H9 (cell line): ENCODE measurements around the gene DNAH1. TPM values are rescaled to one million over a fixed set of nuclear protein-coding genes. Genes with fewer than 3 reads are reported as not detected.

ENCODE experiments used
- DNase-seq: peaks from one replicate; pipeline ENCODE4 v3.0.0-alpha.2; 2017
- H2AFZ ChIP-seq: one replicate; pipeline ENCODE4 v1.6.1; 2013; ENCODE audit warnings: mild to moderate bottlenecking, low read length, control low read depth, moderate library complexity
- H2AK5ac ChIP-seq: 2 replicates; pipeline ENCODE4 v1.6.1; 2013; ENCODE audit warnings: low read length, control low read depth, mixed read lengths; ENCODE audit not compliant: insufficient read length
- H2BK120ac ChIP-seq: one replicate; pipeline ENCODE4 v1.6.1; 2013; ENCODE audit warnings: low read depth, mild to moderate bottlenecking, low read length, control low read depth, inconsistent platforms; ENCODE audit not compliant: poor library complexity, severe bottlenecking
- H2BK12ac ChIP-seq: 2 replicates; pipeline ENCODE4 v1.6.1; 2013; ENCODE audit warnings: low read length, control low read depth, mixed read lengths, low read depth; ENCODE audit not compliant: insufficient read length
- H2BK15ac ChIP-seq: 2 replicates; pipeline ENCODE4 v1.6.1; 2013; ENCODE audit warnings: low read depth, low read length, control low read depth
- H2BK20ac ChIP-seq: one replicate; pipeline ENCODE4 v1.6.1; 2013; ENCODE audit warnings: low read depth, mild to moderate bottlenecking, low read length, control low read depth, inconsistent platforms; ENCODE audit not compliant: poor library complexity, severe bottlenecking
- H2BK5ac ChIP-seq: 2 replicates; pipeline ENCODE4 v1.6.1; 2013; ENCODE audit warnings: low read length, control low read depth, mixed read lengths; ENCODE audit not compliant: insufficient read length
- H3K14ac ChIP-seq: 2 replicates; pipeline ENCODE4 v1.6.1; 2013; ENCODE audit warnings: low read length, control low read depth; ENCODE audit not compliant: insufficient read depth
- H3K18ac ChIP-seq: 2 replicates; pipeline ENCODE4 v1.6.1; 2013; ENCODE audit warnings: low read depth, mild to moderate bottlenecking, mixed read lengths, low read length, control low read depth; ENCODE audit not compliant: insufficient read length
- H3K23ac ChIP-seq: 2 replicates; pipeline ENCODE4 v1.6.1; 2013; ENCODE audit warnings: low read length, control low read depth, mixed read lengths, low read depth; ENCODE audit not compliant: insufficient read length
- H3K23me2 ChIP-seq: 2 replicates; pipeline ENCODE4 v1.6.1; 2013; ENCODE audit warnings: low read depth, mild to moderate bottlenecking, mixed read lengths, low read length, control low read depth; ENCODE audit not compliant: insufficient read length, poor library complexity, severe bottlenecking
- H3K27ac ChIP-seq: 2 replicates; pipeline ENCODE4 v1.5.1; 2013; ENCODE audit warnings: low read length, control low read depth, mixed read lengths, low read depth; ENCODE audit not compliant: insufficient read length
- H3K27me3 ChIP-seq: 2 replicates; pipeline ENCODE4 v1.6.1; 2013; ENCODE audit warnings: low read length, control low read depth, inconsistent platforms; ENCODE audit not compliant: insufficient read depth
- H3K4ac ChIP-seq: 2 replicates; pipeline ENCODE4 v1.6.1; 2013; ENCODE audit warnings: low read depth, mild to moderate bottlenecking, control low read depth, inconsistent platforms, low read length, moderate library complexity
- H3K4me1 ChIP-seq: 2 replicates; pipeline ENCODE4 v1.6.1; 2013; ENCODE audit warnings: low read length, control low read depth, inconsistent platforms; ENCODE audit not compliant: insufficient read depth
- H3K4me2 ChIP-seq: 2 replicates; pipeline ENCODE4 v1.6.1; 2013; ENCODE audit warnings: low read length, control low read depth, mixed read lengths; ENCODE audit not compliant: insufficient read length, insufficient read depth
- H3K56ac ChIP-seq: 2 replicates; pipeline ENCODE4 v1.6.1; 2013; ENCODE audit warnings: low read depth, mild to moderate bottlenecking, mixed read lengths, low read length, control low read depth; ENCODE audit not compliant: insufficient read length
- H3K79me1 ChIP-seq: 2 replicates; pipeline ENCODE4 v1.6.1; 2013; ENCODE audit warnings: low read depth, mild to moderate bottlenecking, moderate library complexity, low read length, control low read depth, inconsistent platforms; ENCODE audit not compliant: insufficient read depth, poor library complexity, severe bottlenecking
- H3K79me2 ChIP-seq: 2 replicates; pipeline ENCODE4 v1.6.1; 2013; ENCODE audit warnings: low read length, control low read depth, inconsistent platforms; ENCODE audit not compliant: insufficient read depth
- H3K9ac ChIP-seq: 2 replicates; pipeline ENCODE4 v1.6.1; 2013; ENCODE audit warnings: low read length, control low read depth, mixed read lengths; ENCODE audit not compliant: insufficient read length; ENCODE audit errors: extremely low read depth
- H3K9me3 ChIP-seq: one replicate; pipeline ENCODE4 v1.6.1; 2013; ENCODE audit warnings: low read depth, low read length, inconsistent platforms; ENCODE audit not compliant: control insufficient read depth
- H3T11ph ChIP-seq: one replicate; pipeline ENCODE4 v1.6.1; 2013; ENCODE audit warnings: mild to moderate bottlenecking, low read length, control low read depth, inconsistent platforms
- H4K20me1 ChIP-seq: one replicate; pipeline ENCODE4 v1.6.1; 2013; ENCODE audit not compliant: control insufficient read depth, insufficient read length, insufficient read depth
- H4K5ac ChIP-seq: 2 replicates; pipeline ENCODE4 v1.6.1; 2013; ENCODE audit warnings: low read depth, mild to moderate bottlenecking, mixed read lengths, low read length, control low read depth; ENCODE audit not compliant: insufficient read length
- H4K8ac ChIP-seq: replicated peaks from 2 replicates; pipeline ENCODE4 v1.6.1; 2013; ENCODE audit warnings: low read length, control low read depth, mixed read lengths, low read depth; ENCODE audit not compliant: insufficient read length
- H4K91ac ChIP-seq: 2 replicates; pipeline ENCODE4 v1.6.1; 2013; ENCODE audit warnings: low read depth, mild to moderate bottlenecking, moderate library complexity, mixed read lengths, low read length, control low read depth; ENCODE audit not compliant: insufficient read length
- H3K27ac Mint-ChIP-seq, 3 experiments: 2 replicates in 2 of 3; 3 replicates in 1 of 3; pipeline ENCODE4 v1.8.0; 2020 to 2021; ENCODE audit warnings: mixed read lengths in 3 of 3, mild to moderate bottlenecking in 1 of 3, moderate library complexity in 1 of 3
- H3K27me3 Mint-ChIP-seq: 2 replicates; pipeline ENCODE4 v1.8.0; 2021; ENCODE audit warnings: low read depth, mild to moderate bottlenecking, moderate library complexity, mixed read lengths
- H3K36me3 Mint-ChIP-seq, 3 experiments: 2 replicates in 2 of 3; 3 replicates in 1 of 3; pipeline ENCODE4 v1.8.0; 2020 to 2021; ENCODE audit warnings: low read depth in 3 of 3, mixed read lengths in 3 of 3; ENCODE audit not compliant: insufficient read depth in 1 of 3
- H3K4me1 Mint-ChIP-seq, 2 experiments: 2 replicates each; pipeline ENCODE4 v1.8.0; 2020; ENCODE audit warnings: mixed read lengths in 2 of 2
- H3K4me3 Mint-ChIP-seq, 2 experiments: 2 replicates in 1 of 2; 3 replicates in 1 of 2; pipeline ENCODE4 v1.8.0; 2020 to 2021; ENCODE audit warnings: mild to moderate bottlenecking in 2 of 2, mixed read lengths in 2 of 2, moderate library complexity in 1 of 2
- H3K9me3 Mint-ChIP-seq, 2 experiments: 2 replicates in 1 of 2; 3 replicates in 1 of 2; pipeline ENCODE4 v1.8.0; 2020; ENCODE audit warnings: mild to moderate bottlenecking in 2 of 2, mixed read lengths in 2 of 2, moderate library complexity in 1 of 2
- CTCF ChIP-seq: fragments of 200-600 bp; sonication (generic); conservative IDR thresholded peaks from 3 replicates; pipeline ENCODE4 v1.8.0; 2021; ENCODE audit warnings: antibody characterized with exemption, mild to moderate bottlenecking
- WGBS: extraction: QIAGEN DNeasy Blood & Tissue Kit; methylation state at CpG from one replicate; pipeline ENCODE4 v1.1.7; 2013; ENCODE audit warnings: missing lambda C conversion rate, low lambda C conversion rate, mixed read lengths; ENCODE audit not compliant: insufficient read length; ENCODE audit errors: extremely low coverage; 5-methylcytosine and 5-hydroxymethylcytosine counted together
- total RNA-seq: library from RNA; stranded (reverse); gene quantifications from 2 replicates; pipeline ENCODE4 v1.2.1, GENCODE V29; 2021

The DNAH1 gene
- total RNA-seq, 1 experiment from 2014 or later: 2.0 TPM

GRCh38 chr3:52423173-52423572 is 107.1 kb downstream of the DNAH1 start:
- H3K9me3 Mint-ChIP-seq: no peaks in the 10 kb centered on the region
- H2BK15ac ChIP-seq: no peak overlapping the region
- H3K14ac ChIP-seq: no peak overlapping the region; the same call in 1 of the 2 replicates
- no peaks in the 10 kb centered on the region for H3K23me2 ChIP-seq
- no peak overlapping the region for H3K27ac Mint-ChIP-seq
- no peaks in the 10 kb centered on the region for H3K9me3 ChIP-seq
- H3K4me2 ChIP-seq: no peak overlapping the region
- H3K23ac ChIP-seq: no peak overlapping the region
- H4K8ac ChIP-seq: no peak overlapping the region
- H3K56ac ChIP-seq: no peak overlapping the region
- DNase-seq: no peak
- H3K36me3 Mint-ChIP-seq: no peaks in the 10 kb centered on the region
- H3K4me1 Mint-ChIP-seq: peaks cover 15 to 16% of the 10 kb centered on the region in 2 experiments
- no peak overlapping the region for H2BK20ac ChIP-seq
- WGBS: no CpG with 5 or more reads among the region's 5 CpGs
- no peak overlapping the region for H2BK120ac ChIP-seq
- H4K91ac ChIP-seq: no peak overlapping the region
- H3K27ac ChIP-seq: no peak overlapping the region
- no peaks in the 10 kb centered on the region for H4K20me1 ChIP-seq
- H3K4me3 Mint-ChIP-seq: no peak overlapping the region
- no peaks in the 10 kb centered on the region for H3K27me3 Mint-ChIP-seq
- H3K79me1 ChIP-seq: no peaks in the 10 kb centered on the region
- no peak overlapping the region for H4K5ac ChIP-seq
- no peak overlapping the region for H2AFZ ChIP-seq
- H3K27me3 ChIP-seq: no peaks in the 10 kb centered on the region
- no peak overlapping the region for H2BK5ac ChIP-seq
- no peak overlapping the region for H3K9ac ChIP-seq
- H3K79me2 ChIP-seq: no peaks in the 10 kb centered on the region
- H2AK5ac ChIP-seq: no peak overlapping the region
- H3K4ac ChIP-seq: no peak overlapping the region
- no peak overlapping the region for H3K18ac ChIP-seq
- H3T11ph ChIP-seq: no peak overlapping the region
- peaks cover 3% of the 10 kb centered on the region; the same call in 1 of the 2 replicates for H3K4me1 ChIP-seq
- TF ChIP-seq CTCF: no peak
- no peak overlapping the region for H2BK12ac ChIP-seq
